HCEC 1CT (cell line): ENCODE data around the gene RHCE.
"Not testable (repeated sequence)": the region's sequence is repeated elsewhere in the genome, so short reads cannot be mapped to it uniquely, and the experiment has no call there.

Experiments used
- DNase-seq: peaks from one replicate; pipeline ENCODE4 v3.0.0-alpha.2; 2017

The RHCE gene

DNA sequence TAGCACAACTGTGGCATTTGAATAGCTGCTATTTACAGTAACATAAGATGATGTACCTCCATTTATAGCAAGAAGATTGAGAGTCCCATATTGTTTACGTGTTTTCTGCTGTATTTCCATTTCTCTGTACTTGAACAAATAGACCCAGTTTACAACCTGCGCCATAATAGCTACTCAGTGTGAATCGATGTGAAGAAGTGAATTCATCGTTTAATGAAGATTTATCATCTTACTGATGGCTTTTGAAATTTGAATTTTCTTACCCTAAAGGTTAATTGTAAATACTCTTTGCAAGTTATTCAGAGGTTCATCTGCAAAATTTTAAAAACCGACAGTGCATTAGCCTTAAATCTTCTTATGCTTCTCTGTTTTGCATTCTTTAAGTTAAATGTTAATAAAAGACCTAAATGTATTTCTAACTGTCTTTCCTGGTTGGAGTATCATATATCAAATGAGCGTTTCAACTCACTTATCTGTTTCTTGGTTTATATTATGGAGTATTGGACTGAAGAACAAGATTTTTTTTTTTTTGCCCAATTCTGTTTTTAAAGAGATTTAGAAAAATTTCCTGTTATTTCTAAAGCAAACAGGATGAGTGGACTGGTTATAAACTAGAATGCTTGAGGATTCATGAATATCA is 12.2 kb upstream of the RHCE start:
- DNase-seq, result no peak

DNA sequence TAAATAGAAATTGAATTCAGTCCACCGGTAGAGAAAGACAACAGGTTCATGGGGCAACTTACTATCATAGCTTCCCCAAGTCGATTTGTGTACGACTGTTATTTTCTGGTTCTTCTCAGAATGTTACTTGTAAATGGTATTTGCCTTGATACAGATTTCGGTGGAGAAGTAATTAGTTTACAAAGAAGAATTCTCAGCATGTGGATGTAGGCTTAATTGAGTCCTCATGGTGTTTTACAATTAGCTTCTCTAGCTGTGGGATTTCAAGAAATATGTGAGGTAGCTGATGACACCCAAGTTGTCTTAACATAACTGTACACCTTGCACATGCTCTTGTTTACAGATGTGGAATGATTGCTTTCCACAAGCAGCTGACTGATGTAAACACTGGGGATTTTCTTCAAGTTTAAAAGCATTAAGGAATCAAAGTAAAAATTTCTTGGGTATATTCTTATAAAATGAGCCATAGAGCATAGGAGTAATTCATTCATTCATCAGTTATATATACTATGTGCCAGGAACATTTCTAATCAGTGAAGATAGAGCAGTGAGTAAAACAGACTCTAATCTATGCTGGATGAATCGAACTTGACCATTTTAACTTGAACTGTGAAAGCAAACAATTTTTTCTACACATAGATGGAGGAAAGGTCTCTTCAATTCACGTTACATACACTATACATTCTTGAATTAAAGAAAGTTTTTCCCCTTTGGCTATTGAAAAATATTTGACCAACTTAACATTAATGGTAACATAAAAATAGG is 11.5 kb upstream of the RHCE start:
- no peak for DNase-seq

DNA sequence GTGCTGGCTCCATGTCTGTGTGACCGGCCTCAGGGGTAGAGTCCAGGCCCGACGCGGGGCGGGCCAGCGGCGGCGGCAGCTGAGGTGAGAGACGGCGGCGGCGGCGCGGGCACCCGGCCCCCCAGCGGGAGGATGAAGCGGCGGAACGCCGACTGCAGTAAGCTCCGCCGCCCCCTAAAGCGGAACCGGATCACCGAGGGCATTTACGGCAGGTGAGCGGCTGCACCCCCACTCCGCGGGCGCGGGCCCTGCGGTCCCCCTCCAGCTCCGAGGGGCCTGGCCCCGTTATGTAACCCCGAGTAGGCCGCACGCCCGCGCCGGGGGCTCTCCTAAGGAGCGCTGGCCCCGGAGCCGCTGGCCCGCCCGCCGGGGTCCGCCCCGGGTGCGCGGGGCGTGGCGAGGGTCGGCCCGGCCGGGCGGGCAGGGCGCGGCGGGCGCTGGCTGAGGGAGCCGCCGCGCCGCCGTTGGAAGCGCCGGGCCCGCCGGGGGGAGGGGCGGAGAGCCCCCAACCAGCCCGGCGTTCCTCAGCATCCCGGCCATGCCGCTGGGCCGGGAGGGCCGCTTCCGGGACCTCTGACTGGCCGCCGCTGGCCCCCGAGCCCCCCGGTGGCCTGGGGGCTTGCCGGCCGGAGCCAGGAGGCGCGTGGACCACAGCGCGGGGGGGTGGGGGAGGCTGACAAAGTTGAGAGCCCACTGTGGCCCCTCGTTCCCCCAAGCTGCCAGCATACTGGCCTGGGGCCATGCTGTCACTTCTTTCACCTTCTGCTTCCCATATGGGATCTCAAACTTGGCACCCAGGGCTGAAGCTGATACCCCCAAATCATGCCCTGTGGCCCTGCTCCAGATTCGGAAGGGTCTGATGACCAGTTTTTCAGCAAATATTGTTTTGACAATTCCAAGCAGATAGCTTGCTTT is 10.6 kb upstream of the RHCE start:
- DNase-seq, result no peak

GRCh38 chr1:25430073-25430966 is 9.7 kb upstream of the RHCE start, which contains the start of gene MACO1:
TSS of gene MACO1 (plus strand) at chr1:25430897. CDS start at chr1:25431099, 202 bp downstream.
- DNase-seq, result peak; percentile 92

DNA sequence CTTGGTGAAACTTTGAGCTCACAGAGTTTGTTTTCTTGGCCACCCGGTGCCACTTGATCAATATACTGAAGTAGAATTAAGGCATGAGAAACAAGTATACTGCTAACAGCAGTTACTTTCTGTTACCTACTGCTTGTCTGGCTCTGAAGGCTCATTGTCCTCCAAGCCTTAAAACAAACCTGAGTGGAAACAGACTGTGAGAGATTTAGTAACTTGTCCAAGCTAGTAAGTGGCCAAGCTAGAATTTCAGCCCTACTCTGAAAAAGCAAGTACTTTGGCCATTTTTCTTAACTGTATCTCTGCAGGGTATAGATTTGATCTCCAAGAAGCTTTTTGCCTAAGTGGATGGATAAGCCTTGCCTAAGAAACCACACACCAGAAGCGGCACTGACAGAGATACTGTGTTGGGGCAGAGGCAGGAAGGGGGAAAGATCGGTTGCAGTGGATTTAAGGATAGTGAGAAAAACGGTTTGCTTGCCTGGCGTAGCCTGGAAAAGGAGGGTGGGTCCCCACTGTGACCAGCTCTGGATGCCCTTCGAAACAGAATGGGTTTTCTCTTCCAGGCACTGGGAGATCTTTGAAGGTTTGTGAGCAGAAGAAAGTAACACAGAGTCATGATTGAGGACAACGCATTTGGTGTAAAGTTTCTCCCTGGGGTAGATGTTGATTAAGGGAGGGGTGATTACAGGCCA is 8.0 kb upstream of the RHCE start:
- DNase-seq, result no peak

- no peak for DNase-seq
Measured at GRCh38 chr1:25427696-25428095, 7.1 kb upstream of the RHCE start.

- DNase-seq, result peak; percentile 59
Measured at GRCh38 chr1:25425098-25426085, 4.8 kb upstream of the RHCE start.

- not testable (repeated sequence) for DNase-seq
Measured at GRCh38 chr1:25423206-25423605, 2.6 kb upstream of the RHCE start.

DNA sequence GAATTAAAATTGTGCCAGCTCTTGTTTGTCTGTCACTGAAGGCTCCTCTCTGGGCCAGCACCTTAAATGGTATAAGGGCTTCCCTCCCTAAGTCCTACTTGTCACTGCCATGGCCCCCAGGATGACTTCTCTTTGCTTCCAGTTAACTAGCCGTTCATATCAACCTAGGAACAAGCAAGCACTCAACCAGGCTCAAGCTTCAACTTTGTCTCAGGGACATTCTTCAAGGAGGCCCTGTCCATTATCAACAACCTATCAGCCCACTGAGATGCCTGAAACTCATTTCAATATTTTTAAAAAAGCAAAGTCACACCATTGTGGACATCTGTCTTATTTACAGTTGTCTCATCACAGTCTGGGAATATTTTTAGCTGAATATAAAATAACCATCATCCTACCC is 1.3 kb downstream of the RHCE start:
- not testable (repeated sequence) for DNase-seq

GRCh38 chr1:25417280-25417679 is 3.3 kb downstream of the RHCE start:
- DNase-seq, result not testable (repeated sequence)

- DNase-seq, result not testable (repeated sequence)
Measured at GRCh38 chr1:25414578-25414977, 6.0 kb downstream of the RHCE start.

DNA sequence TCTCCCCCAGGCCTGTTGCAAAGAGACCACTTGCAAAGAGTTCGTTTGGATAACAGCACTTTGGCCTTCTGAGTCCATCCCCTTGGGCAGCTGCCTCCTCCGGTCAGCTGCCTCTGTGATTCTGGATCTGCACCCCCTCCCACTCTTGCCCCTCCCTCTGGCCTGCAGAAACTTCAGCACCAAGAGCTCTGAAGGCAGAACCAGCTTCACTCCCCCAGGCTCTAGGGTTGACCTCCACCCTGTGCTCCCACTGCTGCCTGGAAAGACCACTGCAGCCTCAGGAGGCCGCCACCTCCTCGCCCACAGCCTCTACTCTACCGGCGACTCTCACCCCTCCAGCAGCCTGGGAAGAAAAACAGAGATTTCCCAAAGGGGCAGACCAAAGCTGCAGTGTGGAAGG is 6.5 kb downstream of the RHCE start:
- not testable (repeated sequence) for DNase-seq

- not testable (repeated sequence) for DNase-seq
Measured at GRCh38 chr1:25412872-25413623, 7.6 kb downstream of the RHCE start.

DNA sequence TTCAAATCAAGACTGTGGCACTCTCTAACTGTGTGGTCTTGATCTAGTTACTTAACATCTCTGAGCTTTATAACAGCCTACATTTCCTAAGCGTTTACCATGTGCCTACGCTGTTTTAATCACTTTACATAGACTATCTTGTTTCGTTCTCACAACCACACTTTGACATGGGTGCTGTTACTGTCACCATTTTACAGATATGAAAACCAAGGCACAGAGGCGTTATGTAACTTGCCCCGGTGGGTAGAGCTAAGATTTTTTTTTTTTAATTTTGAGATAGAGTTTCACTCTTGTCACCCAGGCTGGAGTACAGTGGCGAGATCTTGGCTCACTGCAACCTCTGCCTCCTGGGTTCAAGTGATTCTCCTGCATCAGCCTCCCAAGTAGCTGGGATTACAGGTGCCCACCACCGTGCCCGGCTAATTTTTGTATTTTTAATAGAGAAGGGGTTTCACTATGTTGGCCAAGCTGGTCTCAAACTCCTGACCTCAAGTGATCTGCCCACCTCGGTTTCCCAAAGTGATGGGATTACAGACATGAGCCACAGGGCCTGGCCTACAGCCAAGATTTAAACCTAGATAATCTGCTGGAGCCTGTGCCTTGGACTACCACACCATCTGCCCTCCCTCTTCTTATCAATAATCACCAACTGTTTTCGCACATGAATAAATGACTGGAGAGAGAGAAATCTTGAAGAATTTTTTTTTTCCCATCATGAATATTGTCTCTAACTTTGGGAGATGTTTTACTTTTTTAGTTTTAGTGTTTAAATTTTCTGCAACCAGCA is 10.8 kb downstream of the RHCE start:
- DNase-seq, result not testable (repeated sequence)

DNA sequence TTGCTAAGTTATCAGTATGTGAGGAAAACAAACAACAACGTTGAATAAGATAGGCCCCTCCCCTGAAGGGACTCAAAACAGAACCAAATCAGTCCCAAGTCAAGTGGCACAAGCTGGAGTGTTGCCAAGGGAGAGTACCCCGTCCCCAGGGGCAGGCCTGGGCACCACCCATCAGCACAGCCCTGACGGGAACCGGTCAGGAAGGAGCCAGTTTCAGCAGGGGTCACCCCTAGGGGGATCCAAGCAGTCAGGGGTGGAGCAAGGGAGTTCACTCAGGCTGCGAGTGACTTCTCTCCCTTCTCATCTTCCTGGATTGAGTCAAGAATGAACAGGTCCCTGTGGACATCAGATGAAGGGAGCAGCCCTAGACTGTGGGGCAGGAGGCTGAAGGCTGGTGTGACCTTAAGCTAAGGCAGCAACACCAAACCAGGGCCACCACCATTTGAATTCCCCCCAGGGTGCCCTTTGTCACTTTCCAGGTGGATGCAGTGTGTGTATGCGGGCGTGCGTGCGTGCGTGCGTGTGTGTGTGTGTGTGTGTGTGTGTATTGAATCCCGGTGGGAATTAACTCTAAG is 14.8 kb downstream of the RHCE start:
- DNase-seq, result not testable (repeated sequence)

DNA sequence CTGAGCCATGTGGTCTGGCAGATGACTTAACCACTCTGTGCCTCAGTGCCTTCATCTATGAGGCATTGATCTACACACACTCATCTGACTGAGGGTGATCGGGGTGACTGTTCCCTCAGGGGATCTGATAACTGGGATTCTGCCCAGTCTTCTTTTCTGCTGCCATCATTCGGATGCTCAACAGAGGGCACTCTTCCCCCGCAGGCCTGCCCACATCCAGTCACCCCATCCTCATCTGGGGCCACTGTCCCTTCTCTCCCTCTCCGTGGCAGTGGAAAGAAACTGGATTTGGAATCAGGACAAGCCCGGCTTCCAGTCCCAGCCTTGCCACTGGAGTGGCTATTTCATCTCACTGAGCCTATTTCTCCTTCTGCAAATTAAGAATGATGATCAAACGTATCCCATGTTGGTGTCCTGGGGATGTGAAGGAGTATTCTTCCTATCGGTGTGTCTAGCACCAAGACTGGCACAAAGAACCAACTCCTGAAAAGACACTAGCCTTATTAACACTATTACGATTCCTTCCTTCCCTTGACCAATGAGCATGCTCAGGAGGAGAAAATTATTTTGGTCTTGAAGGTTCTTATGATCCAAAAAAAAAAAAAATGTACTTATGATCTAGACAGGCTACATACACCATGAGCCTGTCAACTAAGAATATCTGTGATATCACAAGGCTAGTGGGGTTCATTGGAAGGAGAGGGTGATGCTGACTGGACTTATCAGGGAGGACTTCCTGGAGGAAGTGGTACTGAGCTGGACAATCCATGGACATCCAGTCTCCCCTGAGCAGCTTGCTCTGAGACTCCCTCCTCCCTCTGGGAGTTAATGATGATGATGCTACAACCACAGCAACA is 17.4 kb downstream of the RHCE start:
- DNase-seq, result not testable (repeated sequence)

GRCh38 chr1:25398079-25398478 is 22.5 kb downstream of the RHCE start:
- not testable (repeated sequence) for DNase-seq
